Measurements from ENCODE around the gene UBE2G2.
A peak's percentile ranks its signal among the peaks of the same experiment; 100 is the strongest.
"Not testable (repeated sequence)": the region's sequence is repeated elsewhere in the genome, so short reads cannot be mapped to it uniquely, and the experiment has no call there.

UBE2G2 gene

DNA sequence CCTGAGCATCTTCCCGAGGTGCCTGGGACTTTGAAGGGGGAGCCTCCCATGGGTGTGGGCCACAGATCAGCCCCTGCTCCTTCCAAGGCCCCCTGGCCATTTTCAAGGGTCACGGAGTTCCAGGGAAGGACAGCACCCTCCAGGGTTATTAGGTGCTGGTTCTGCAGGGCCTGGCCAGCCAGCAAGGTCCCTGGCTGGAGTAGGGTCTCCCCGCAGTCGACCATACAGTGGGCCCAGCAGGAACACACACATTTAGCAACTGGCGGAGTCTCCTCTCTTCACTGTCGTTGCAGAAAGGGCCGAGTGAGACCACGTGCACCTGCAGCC is 34.0 kb upstream of the UBE2G2 start:
- no peak for DNase-seq

DNA sequence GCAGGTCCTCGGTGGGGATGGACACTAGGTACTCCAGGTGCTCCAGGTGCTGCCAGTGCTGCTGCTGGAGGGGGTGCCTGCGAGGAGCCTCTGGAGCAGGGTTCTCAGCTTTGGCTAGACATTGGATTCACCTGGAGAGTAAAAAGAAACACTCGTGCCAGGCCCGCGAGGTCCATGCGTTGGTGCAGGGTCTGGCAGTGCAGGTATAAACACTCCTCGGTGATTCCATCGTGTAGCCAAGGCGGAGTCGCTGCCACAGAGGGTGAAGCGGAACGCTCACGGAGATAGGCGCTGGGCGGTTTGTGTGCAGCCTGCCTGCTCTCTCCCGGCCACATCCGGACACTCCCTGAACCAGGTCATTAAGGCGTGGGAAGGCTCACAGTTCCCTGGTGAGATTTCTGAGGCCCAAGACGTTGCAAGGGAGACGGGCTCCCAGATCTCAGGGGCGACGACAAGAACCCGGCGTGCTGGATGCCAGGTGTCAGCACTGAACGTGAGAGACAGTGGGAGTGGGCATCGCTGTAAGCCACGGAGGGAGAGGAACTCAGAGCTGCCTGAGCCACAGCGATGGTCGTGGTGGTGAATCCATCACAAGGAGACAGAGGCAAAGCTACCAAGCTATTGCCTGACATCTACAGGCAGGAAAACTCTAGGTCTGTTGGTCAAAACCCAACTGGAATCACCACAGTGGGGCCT is 33.5 kb upstream of the UBE2G2 start:
- no peak for DNase-seq

DNA sequence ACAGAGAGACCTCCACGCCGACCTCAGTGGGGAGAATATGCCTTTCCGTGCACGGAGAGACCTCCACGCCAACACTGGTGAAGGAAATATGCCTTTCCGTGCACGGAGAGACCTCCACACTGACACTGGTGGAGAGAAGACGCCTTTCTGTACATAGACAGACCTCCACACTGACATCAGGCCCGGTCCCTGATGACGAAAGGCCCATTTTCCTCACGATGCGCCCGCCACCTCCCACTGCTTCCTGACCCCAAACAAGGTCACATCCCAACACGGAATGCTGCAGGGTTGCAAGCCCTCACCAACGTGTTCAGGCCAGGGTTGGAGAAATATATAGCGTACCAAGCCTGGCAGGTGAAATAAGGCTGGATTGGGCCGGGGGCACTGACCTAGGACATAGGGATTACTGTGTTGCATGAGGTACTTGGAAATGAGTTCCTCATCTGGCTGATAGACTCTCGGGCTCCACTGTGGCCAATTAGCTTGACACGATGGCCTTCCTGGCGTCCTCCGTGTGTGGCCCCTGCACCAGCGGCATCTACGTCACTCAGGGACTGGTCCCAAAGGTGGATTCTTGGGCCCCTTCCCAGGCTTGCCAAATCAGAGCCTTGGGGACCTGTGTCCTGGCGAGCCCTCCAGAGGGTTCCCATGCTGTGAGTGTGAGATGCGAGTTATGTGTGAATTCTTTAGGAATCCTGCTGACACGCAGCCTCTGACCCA is 32.8 kb upstream of the UBE2G2 start:
- DNase-seq, result no peak

DNA sequence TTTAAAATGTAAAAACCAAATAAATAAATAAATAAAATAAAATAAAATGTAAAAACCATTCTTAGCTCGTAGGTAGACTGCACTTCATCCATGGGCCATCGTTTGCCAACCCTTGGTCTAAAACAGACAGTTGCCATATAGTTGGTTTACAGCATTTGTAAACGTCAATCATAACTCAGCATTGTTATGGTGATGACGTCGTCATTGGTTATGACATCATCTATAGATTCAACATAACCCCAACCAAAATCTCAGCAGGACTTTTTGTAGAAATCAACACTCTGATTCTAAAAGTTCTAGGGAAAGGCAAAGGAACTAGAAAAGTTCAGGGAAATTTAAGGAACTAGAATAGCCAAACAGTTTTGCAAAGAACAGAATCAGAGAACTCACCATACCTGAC is 32.0 kb upstream of the UBE2G2 start:
- no peak for DNase-seq

DNA sequence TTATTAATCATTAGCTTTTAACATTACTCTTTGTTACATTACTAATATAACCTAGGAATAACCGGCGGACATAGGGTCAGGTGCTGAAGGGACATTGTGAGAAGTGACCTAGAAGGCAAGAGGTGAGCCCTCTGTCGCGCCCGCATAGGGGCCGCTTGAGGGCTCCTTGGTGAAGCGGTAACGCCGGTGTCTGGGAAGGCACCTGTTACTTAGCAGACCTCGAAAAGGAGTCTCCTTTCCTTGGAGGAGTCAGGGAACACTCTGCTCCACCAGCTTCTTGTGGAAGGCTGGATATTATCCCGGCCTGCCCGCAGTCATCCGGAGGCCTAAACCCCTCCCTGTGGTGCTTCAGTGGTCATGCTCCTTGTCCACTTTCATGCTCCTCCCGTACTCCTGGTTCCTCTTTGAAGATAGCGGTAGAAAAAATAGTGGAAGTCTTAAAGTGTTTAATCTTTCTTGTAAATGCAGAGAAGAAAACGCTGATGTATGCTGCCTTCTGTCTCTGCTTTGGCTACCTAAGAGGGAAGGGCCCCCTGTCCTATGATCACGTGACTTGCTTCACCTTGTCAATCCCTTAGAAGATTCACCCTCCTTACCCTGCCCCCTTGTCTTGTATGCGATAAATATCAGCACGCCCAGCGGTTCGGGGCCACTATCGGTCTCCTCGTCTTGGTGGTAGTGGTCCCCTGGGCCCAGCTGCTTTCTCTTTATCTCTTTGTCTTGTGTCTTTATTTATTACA is 31.1 kb upstream of the UBE2G2 start:
- DNase-seq, result not testable (repeated sequence)

DNA sequence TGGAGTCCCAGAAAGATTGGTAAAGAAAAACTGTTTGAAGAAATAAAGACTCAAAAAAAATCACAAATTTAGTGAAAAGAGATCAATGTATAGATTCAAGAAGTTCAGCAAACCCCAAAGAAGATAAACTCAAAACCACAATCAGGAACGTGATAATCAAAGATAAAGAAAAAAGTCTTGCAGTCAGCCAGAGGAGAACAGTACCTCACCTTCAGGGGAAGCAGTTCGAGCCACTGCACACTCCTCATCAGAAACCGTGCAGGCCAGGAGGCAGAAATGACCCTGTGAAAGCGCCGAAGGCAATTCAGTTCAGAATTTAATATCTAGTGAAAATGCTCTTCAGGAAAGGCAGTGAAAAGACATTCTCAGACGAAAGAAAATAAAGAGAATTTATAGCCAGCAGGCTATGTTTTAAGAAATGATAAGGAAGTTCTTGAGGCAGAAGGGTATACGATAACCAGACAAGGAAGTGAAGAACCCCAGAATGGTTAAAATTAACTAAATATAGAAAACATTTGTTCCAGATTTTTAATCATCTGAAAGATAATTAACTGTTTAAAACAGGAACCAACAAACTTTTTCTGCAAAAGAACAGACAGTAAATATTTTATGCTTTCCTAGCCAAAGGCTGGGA is 29.7 kb upstream of the UBE2G2 start:
- DNase-seq, result no peak

DNA sequence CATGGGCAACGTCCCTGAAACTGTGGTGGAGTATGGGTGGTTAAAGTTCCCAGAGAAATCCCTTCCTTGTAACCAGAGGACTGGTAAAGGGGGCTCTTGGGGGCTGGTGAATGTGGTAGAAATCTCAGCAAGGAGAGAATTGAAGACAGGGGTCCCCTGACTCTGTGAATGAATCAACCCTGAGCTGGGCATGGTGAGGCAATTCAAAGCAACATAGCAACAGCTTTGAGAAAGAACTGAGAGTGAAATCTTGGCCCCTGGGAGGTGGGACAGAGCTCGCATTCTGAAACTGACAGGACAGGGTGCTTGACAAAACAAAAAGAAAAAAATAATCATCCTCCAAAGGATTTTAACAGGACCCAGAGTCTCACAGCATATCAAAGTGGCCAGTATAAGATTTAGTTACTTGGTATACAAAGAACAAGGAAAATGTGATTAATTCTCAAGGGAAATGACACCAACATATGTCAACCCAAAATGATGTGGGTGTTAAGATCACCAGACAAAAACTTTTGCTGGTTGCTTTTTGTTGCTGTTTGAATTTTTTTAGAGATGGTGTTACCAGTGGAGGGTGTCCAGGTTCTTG is 28.0 kb upstream of the UBE2G2 start:
- no peak for DNase-seq

DNA sequence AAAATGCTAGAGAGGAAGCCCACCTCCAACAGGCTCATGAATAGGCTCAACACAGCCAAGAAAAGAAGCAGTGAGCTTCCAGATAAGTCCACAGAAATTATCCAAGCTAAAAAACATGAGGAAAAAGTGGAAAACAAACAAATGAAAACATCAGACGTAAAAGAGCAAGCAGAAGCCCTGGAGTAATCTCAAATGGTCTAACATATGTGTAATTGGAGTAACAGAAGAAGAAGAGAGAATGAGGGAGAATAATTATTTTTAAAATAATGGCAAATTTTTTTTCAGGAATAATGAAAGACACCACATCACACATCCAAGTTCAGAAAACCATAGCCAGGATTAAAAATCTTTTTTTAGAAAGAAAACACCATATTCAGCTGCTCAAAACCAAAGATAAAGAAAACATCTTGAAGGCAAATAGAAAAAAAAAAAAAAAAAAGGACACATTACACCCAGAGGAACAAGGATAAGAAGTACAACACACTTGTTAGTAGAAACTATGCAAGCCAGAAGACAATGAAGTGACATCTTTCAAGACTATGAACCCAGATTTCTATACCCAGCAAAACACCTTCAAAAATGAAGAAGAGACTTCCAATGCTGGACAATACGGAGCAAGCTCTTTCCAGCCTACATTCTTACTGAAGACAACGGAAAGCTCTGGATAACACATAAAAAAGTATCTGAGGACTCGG is 26.9 kb upstream of the UBE2G2 start:
- DNase-seq, result no peak

DNA sequence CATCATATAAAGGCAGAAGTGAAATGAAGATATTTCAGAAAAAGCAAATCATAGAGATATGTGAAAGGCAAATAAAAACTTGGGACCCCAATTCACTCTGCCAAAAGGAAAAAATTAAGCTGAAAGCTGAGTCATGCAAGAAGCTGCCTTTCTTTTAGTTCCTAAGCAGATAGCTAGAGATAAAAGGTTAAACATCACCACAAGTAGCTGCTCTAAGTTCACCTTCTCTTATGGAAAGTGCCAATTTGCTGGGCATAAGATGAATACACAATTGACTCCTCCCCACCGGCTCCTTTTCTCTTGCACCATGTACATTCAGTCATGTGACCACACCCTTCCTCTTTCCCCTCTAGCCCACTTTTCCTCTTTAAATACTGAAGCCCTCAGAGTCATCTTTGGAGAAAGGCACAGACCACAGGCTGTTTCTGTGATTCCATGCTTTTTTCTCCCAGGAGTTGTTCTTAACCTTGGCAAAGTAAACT is 21.6 kb upstream of the UBE2G2 start:
- no peak for DNase-seq

DNA sequence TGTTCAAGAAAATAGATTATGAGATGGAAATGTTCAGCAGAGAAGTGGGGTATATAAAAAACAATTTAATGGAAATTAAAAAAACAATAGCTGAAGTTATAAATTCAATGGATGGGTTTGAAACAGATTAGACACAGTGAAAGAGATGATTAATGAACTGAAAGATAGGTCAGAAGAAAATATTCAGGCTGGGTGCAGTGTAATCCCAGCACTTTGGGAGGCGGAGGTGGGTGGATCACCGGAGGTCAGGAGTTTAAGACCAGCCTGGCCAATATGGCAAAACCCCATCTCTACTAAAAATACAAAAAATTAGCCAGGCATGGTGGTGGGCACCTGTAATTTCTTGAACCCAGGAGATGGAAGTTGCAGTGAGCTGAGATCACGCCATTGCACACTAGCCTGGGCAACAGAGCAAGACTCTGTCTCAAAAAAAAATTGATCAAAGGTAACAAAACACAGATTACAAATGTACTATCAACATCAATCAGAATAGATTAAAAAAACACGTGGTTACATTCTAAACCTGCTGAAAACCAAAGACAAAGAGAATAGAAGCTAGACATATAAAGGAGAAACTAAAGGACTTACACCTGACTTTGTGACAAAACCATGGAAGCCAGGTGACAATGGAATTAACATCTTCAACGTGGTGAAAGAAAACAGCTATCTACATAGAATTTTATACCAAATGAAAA is 21.0 kb upstream of the UBE2G2 start:
- DNase-seq, result no peak

DNA sequence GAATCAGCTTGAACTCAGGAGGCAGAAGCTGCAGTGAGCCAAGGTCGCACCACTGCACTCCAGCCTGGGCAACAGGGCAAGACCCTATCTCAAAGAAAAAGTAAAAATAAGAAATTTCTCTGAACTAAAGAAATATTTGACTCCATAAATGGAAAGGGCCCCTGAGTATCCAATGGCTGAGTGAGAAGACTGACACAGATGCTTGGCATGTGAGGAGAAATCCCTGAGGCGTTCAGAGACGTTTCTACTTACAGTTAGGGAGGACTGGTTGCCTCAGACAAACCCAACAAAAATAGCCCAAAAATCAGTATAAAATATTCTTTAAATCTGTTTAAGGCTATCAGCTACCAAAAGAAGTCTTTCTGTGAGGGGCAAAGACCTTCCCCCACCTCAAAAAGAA is 19.2 kb upstream of the UBE2G2 start:
- no peak for DNase-seq

DNA sequence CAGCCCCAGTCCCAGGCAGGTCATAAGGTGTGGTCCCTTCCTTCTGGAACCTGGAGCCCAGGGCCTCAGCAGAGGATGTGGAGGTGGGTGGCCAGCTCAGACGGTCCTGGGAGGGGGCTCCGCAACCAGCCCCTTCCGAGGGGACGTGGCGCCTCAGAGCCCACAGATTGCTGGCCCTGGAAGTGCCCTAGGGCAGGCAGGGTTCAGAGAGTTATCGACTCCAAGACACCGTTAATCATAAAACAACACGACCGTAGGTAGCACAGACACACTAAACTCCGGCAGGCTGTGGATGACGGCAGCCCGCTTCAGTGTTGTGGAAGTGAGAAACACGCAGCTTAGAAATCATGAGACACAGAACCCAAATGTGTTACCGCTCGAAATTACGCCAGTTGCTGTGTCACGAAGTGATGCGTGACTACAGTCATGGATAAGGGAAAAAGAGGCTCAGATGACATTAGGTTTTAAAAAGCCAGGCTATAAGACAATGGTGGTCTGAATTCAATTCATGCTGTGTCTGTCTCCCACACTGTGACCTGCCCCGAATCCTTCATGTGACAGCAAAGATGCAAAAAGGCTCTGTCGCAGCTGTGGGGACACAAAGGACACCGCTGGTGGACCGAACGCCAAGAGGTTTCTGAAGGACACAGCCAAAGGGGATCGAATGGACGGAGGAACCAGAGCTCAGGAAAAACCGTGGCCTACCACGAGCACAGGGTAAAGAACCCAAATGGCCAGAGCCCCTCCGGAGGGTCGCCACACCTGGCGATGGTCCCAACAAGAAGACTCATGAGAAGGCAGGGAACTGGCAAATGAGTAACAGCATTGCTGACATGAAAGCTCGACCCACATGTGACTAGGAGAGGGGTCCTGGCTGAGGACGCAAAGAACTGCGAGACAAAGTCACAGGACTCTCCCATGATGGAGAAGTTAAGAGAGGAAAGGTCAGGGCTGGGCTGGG is 17.9 kb upstream of the UBE2G2 start:
- DNase-seq, result no peak

DNA sequence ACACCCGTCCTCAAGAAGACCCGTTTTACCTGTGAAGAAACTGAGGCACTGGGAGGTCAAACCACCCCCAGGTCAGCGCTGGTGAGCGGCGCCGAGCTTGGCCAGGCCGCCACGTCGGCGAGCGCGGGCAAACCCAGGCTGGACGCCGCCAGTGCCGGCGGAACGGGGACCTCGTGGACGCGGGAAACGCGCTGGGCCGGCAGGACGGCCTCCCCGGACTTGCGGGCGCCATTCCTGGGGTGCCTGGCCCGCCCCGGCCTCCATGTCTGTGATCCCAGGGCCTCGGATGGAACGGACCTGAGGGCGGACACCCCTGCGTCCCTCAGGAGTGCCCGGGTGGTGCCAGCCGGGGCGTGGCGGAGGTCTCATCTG is 17.0 kb upstream of the UBE2G2 start:
- DNase-seq, result no peak

DNA sequence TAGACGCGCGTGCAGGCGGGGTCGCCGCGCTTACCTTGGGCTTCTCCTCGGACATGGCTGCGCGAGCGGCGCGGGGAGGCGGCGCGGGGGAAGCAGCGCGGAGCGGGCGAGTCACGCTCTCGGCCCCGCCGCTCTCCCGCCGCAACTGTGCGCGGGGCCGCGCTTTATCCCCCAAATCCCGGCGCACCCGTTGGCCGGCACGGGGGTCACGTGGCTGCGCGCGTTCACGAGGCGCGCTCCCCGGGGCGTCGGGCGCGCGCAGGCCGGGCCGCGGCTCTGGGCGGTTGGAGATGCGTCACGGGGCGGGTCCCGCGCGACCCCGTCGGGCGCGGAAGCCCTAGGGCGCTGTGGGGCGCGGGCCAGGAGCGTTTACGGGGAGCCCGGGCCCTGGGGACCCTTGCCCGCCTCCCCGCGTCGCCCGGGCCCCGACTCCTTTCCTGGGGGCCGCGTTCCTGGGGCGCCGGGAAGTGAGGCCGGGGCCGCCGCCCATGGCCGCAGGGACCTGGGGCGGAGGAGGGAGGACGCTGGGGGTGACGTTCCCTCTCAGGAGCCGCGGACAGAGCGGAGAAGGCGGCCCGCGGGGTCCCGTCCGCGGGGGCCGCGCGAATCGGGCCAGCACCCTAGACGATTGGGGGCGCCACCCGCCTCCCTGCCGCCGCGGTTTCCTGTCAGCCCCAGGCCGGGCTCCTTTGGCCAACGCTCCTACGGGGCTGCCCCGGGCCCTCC is 16.5 kb upstream of the UBE2G2 start, which contains the start of gene SUMO3:
SUMO3 (minus strand) TSS at position 149 of the 726 bp plus-strand sequence; CDS start at position 55, 94 bp downstream.
- DNase-seq, result peak; percentile 76

DNA sequence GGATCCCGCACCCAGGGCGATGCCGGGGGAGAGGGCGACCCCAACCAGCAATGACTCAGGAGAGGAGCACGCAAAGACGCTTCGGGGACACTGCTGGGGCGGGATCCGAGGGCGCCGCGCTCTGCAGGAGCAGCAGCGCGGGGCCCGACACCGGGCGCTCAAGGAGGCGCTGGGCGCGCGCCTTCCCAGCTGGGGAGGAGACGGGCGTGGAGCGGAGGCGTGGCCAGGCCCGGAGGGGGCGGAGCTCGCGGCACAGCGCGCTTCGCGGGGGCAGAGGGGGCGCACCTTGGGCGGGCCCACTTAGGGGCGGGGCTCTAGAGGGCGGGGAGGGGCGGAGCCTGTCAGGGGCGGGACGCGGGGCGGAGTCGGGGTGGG is 15.9 kb upstream of the UBE2G2 start:
- DNase-seq, result peak; percentile 91

DNA sequence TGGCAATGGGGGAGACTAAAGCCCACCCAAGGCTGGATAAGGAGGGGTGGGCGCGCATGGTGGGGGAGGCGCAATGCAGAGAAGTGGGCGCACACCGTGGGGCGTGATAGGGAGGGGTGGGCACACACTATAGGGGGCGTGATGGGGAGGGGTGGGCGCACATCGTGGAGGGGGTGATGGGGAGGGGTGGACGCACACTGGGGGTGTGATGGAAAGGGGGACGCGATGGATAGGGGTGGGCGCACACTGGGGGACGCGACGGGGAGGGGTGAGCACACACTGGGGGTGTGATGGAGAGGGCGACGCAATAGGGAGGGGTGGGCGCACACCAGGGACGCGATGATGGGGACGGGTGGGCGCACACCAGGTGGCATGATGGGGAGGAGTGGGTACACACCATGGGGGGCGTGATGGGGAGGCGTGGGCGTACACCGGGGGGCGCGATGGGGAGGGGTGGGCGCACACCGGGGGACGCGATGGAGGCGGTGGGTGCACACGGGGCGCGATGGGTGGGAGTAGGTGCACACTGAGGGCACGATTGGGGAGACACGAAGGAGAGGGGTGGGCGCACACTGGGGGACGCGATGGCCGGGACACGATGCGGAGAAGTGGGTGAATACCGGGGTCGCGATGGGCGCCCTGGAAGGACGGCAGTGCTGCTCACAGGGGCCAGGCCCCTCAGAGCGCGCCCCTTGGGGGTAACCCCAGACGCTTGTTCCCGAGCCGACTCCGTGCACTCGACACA is 15.3 kb upstream of the UBE2G2 start:
- no peak for DNase-seq

DNA sequence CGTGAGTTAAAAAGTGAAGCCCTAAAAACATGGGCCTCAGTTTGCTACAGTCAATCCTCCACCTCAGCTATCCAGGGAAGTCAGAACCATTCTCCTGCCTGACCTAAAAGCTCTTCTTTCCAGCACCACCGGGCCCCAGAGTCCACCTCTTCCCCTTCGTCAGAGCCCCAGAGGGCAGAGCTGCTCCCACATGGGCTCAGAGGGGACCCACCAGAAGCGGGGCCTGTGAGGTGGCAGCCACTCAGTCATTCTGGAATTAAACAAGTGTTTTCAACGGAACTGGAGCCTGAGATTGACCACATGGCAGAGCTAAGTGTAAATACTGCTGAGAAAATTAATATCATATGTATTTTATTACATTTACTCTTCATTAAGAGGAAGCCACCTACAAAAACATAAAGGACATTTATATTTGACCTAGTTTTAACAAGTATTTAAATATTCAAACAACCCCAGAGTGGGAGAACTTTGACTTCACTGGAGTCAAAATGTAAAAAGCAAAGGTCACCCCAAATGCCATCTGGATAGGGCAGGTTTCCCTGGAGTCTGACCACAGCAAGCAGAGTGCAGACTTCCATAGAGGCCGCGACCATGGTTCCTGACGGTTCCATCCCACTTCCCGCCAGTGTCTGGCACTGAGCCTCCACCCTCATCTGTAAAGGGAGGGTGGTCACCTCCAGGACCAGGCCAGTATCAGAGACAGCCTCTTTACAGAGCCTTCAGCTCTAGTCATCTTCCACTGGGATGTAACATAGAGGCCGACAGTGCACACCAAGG is 14.4 kb upstream of the UBE2G2 start:
- DNase-seq, result no peak

DNA sequence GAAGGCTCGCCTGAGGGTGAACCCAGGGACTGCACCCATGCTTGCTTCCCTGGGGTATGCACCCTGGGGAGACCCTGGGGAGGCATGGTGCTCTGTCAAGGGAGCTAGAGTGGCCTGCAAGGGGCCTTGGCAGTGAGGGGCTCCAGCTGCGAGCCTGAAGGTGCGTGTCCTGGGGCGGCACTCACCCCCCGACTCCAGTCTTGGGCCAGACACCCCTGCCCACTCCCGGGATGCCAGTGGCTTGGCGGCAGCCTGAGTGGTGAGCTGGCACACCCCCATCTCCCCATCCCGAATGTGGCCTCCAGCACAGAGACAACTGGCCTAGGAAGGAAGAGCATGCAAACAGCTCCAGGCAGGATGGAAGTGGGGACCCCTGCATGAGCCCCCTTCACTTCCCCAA is 13.6 kb upstream of the UBE2G2 start:
- DNase-seq, result no peak

Measured in T-helper 9 cell (primary cell).